Activated naive CD4-positive, alpha-beta T cell treated with anti-CD3 and anti-CD28 coated beads, Interleukin-2, amount 50 U/mL, for 24 hours (primary cell): ENCODE measurements around the gene SLC1A7.

ENCODE experiments used
- H3K27ac Mint-ChIP-seq: one replicate; pipeline ENCODE4 v1.8.0; 2021; ENCODE audit warnings: mild to moderate bottlenecking, mixed read lengths
- H3K27me3 Mint-ChIP-seq: one replicate; pipeline ENCODE4 v1.8.0; 2021; ENCODE audit warnings: mixed read lengths
- H3K36me3 Mint-ChIP-seq: one replicate; pipeline ENCODE4 v1.8.0; 2021; ENCODE audit warnings: mixed read lengths
- H3K4me1 Mint-ChIP-seq: one replicate; pipeline ENCODE4 v1.8.0; 2021; ENCODE audit warnings: mixed read lengths
- H3K4me3 Mint-ChIP-seq: one replicate; pipeline ENCODE4 v1.8.0; 2021; ENCODE audit warnings: mild to moderate bottlenecking, mixed read lengths
- H3K9me3 Mint-ChIP-seq: one replicate; pipeline ENCODE4 v1.8.0; 2021; ENCODE audit warnings: mixed read lengths

Gene SLC1A7

DNA sequence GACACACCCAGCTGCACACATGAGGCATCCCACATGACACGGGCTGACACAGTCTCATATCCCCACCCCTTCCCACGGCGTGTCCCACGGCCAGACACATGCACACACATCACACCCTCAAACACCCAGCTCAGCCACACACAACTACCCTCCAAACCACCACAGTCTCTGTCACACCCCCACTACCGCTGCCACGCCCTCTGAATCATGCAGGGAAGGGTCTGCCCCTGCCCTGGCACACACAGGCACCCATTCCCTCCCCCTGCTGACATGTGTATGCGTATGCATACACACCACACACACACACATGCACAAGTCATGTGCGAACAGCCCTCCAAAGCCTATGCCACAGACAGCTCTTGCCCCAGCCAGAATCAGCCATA, 57.9 kb downstream of the SLC1A7 start:
- Mint-ChIP-seq H3K27ac (no peak overlapping the region), H3K36me3 (no peaks in the 10 kb centered on the region), H3K27me3 (no peaks in the 10 kb centered on the region), H3K4me1 (no peaks in the 10 kb centered on the region), H3K4me3 (no peak overlapping the region), H3K9me3 (no peaks in the 10 kb centered on the region)

DNA sequence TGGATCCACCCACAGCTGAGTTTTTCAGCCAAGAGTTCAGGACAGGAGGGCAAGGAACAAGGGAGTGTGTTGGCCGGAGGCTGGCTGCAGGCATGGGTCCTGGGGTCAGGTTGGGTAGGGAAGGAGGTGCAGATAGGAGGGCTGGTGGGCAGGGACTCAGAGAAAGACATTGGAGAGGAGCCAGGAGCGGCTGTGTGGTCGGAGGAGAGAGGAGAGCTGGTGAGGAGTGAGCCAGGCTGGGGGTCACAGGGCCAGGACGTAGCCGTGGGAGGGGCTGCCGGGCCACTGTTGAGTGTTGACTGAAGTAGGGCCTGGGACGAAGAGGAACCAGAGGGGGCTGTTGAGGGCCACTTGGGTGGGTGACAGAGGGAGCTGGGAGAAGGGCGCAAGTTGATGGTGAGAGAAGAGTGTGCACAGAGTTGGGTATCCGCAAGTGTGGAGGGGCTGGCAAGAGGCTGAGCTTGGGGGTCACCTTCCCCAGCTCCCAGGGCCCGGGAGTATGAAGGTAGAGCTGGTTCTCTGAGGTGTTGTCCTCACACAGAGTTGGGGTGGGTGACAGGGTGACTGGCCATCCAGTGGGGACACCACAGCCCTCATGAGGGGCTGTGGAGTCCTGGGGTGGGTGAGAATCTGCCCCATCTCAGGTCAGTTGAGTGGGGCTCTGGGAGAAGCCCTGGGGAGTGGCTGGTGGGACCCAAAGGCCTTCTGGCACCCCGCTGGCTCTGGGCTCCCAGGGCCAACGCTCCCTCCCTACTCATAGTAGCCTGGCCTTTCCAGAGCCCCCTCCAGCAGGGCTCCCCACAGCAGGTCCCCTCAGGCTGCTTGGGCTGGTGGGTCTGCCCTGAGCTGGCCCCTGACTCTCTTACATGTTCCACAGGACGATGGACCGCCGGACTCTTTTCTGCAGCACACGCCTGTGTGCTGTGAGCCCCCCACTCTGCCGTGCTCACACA, 58.5 kb downstream of the SLC1A7 start:
- Mint-ChIP-seq H3K9me3 (no peaks in the 10 kb centered on the region), H3K27me3 (no peaks in the 10 kb centered on the region), H3K27ac (no peak overlapping the region), H3K4me1 (no peaks in the 10 kb centered on the region), H3K4me3 (no peak overlapping the region), H3K36me3 (no peaks in the 10 kb centered on the region)

DNA sequence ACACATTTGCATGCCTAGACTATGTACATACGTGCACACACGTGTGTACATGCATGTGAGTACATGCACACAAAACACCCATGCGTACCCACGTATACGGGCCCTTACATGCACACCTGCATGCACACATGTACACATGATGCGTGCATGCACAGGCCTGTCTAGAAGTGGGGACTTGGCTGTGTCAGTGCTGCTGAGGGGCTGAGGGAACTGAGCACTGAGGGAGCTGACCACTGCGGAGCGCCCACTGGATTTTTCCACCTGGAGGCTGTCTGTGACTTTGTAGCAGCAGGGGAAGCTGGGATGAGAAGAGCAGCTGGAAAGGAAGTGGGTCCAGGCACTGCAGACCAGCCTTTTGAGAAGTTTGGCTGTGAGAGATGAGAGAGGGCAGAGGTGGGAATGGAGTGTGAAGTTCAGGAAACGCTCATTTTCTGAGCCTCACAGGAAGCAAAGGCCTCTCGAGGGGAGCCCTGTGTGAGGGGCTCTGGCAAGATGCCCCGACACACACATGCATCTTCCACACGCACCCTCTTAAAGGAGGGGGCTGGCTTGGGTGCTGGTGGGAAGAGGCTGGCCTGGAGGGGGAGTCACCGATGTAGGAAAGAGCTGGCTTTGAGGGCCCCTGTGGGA, 59.5 kb downstream of the SLC1A7 start:
- Mint-ChIP-seq H3K4me3 (no peak overlapping the region), H3K36me3 (no peaks in the 10 kb centered on the region), H3K9me3 (no peaks in the 10 kb centered on the region), H3K27me3 (no peaks in the 10 kb centered on the region), H3K4me1 (no peaks in the 10 kb centered on the region), H3K27ac (no peak overlapping the region)

DNA sequence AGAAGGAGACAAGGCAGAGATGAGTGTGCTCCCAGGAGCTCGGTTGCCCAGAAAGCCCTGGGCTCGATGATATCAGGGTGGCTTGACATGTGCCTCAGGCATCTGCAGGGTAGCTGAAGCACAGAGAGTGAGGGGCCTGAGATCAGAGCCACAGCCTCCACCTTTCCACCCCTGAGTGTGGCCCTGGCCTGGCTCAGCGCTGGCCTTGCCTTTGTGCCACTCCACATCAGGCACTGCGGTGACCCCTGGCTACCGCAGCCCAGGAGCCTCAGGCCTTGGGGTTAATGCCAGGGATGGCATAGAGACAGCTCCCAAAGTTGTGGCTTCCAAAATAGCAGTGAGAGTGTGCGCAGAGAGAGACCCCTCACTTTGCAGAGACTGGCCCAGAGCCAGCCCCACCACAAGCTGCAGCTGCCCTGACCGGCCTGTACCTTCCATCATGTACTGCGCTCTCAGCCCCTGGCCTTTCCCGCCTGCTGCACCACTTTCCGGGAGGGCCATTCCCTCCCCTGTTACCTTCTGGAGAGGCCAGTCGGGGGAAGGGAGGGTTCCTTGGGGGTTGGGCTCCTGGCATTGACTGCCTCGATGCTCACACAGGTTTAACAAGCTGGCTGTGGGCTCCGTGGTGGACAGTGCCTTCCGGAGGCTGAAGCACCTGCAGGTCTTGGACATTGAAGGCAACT, 60.9 kb downstream of the SLC1A7 start:
- no peak overlapping the region for H3K27ac Mint-ChIP-seq
- no peaks in the 10 kb centered on the region for H3K36me3 Mint-ChIP-seq
- no peaks in the 10 kb centered on the region for H3K4me1 Mint-ChIP-seq

DNA sequence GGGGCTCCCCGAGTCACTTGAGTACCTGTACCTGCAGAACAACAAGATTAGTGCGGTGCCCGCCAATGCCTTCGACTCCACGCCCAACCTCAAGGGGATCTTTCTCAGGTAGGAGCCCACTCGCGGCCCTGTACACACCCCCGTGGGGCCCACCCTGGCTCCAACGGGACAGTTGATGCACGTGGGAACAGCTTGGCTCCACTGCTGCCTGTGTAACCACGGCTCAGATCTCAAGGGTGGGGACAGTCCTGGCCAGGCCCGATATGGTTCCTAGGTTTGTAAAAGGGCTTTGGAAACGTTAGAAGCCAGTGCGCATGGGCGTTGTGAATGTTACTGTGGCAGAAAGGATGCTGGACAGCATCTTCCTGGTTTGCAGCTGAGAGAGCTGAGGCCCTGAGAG, 61.7 kb downstream of the SLC1A7 start:
- H3K27ac Mint-ChIP-seq, result no peak overlapping the region
- no peak overlapping the region for H3K4me3 Mint-ChIP-seq
- H3K36me3 Mint-ChIP-seq, result no peaks in the 10 kb centered on the region
- H3K27me3 Mint-ChIP-seq, result no peaks in the 10 kb centered on the region
- H3K4me1 Mint-ChIP-seq, result no peaks in the 10 kb centered on the region
- H3K9me3 Mint-ChIP-seq, result no peaks in the 10 kb centered on the region

More for the DNA sequence above, 60.9 kb downstream of the SLC1A7 start:
- H3K4me3 Mint-ChIP-seq, result no peak overlapping the region
- H3K27me3 Mint-ChIP-seq, result no peaks in the 10 kb centered on the region
- H3K9me3 Mint-ChIP-seq, result no peaks in the 10 kb centered on the region

DNA sequence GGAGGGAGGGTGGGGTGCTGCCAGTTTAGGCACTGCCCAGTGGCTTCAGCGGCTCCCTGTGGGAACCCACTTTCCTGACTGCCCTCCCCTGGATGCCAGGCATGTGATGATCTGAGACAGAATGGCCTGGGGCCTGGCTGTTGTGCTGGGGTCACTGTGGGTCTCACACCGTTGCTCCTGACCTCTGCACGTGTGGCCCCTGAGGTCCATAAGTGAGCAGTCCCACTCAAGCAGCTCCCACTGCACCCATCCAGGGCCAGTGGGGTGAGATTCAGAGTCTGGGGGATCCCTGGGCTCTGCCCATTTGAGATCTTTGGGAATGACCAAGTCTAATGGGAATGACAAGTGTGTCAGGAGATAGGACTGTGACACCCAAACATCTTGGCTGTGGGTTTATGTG, 62.4 kb downstream of the SLC1A7 start:
- no peaks in the 10 kb centered on the region for H3K4me1 Mint-ChIP-seq
- H3K27me3 Mint-ChIP-seq, result no peaks in the 10 kb centered on the region
- no peaks in the 10 kb centered on the region for H3K9me3 Mint-ChIP-seq
- H3K4me3 Mint-ChIP-seq, result no peak overlapping the region
- H3K36me3 Mint-ChIP-seq, result no peaks in the 10 kb centered on the region
- no peak overlapping the region for H3K27ac Mint-ChIP-seq

DNA sequence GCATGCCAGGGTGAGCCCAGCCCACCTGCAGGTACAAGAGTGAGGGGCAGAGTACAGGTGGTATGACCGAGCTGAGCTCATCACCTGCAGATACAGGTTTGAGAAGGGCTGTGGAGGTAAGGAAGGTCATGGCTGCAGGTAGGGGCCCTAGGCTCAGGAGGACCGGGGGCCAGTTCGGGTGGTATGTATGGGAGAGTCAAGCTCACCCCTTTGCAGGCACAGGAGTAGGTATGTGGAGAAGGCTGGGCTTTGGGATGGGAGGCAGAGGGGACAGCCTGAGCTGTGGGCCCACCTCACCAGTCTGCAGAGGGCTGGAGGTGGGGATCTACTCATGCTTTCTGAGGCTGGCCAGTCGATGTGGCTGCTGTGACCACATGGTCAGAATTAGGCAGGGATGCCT, 63.2 kb downstream of the SLC1A7 start:
- no peaks in the 10 kb centered on the region for H3K36me3 Mint-ChIP-seq
- no peak overlapping the region for H3K27ac Mint-ChIP-seq
- H3K9me3 Mint-ChIP-seq, result no peaks in the 10 kb centered on the region

DNA sequence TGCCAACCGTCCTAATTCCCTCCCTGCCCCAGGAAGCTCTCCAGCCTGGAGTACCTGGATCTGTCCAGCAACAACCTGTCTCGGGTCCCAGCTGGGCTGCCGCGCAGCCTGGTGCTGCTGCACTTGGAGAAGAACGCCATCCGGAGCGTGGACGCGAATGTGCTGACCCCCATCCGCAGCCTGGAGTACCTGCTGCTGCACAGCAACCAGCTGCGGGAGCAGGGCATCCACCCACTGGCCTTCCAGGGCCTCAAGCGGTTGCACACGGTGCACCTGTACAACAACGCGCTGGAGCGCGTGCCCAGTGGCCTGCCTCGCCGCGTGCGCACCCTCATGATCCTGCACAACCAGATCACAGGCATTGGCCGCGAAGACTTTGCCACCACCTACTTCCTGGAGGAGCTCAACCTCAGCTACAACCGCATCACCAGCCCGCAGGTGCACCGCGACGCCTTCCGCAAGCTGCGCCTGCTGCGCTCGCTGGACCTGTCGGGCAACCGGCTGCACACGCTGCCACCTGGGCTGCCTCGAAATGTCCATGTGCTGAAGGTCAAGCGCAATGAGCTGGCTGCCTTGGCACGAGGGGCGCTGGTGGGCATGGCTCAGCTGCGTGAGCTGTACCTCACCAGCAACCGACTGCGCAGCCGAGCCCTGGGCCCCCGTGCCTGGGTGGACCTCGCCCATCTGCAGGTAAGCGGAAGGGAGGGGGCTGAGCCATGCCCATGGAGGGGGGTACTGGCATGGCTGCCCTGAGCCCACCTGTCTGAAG, 63.9 kb downstream of the SLC1A7 start:
- H3K4me3 Mint-ChIP-seq, result no peak overlapping the region
- no peak overlapping the region for H3K27ac Mint-ChIP-seq
- H3K36me3 Mint-ChIP-seq, result no peaks in the 10 kb centered on the region
- H3K9me3 Mint-ChIP-seq, result no peaks in the 10 kb centered on the region
- H3K27me3 Mint-ChIP-seq, result no peaks in the 10 kb centered on the region
- no peaks in the 10 kb centered on the region for H3K4me1 Mint-ChIP-seq

More for the DNA sequence above, 63.2 kb downstream of the SLC1A7 start:
- no peaks in the 10 kb centered on the region for H3K27me3 Mint-ChIP-seq
- H3K4me1 Mint-ChIP-seq, result no peaks in the 10 kb centered on the region
- H3K4me3 Mint-ChIP-seq, result no peak overlapping the region

DNA sequence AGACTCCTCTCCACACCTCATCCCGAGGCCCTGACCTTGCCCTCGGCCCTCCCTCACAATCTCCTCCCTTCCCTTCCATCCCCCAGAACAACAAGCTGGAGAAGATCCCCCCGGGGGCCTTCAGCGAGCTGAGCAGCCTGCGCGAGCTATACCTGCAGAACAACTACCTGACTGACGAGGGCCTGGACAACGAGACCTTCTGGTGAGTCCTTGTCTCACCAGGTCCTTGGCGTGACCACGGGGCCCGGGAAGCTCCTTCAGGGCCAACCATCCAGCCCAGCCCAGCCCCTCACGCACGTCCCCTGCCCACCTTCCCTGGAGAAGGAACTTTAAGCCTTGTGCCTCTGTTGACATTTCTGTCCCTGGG, 64.9 kb downstream of the SLC1A7 start:
- Mint-ChIP-seq H3K27ac (no peak overlapping the region), H3K36me3 (no peaks in the 10 kb centered on the region), H3K4me3 (no peak overlapping the region), H3K4me1 (no peaks in the 10 kb centered on the region), H3K9me3 (no peaks in the 10 kb centered on the region), H3K27me3 (no peaks in the 10 kb centered on the region)

DNA sequence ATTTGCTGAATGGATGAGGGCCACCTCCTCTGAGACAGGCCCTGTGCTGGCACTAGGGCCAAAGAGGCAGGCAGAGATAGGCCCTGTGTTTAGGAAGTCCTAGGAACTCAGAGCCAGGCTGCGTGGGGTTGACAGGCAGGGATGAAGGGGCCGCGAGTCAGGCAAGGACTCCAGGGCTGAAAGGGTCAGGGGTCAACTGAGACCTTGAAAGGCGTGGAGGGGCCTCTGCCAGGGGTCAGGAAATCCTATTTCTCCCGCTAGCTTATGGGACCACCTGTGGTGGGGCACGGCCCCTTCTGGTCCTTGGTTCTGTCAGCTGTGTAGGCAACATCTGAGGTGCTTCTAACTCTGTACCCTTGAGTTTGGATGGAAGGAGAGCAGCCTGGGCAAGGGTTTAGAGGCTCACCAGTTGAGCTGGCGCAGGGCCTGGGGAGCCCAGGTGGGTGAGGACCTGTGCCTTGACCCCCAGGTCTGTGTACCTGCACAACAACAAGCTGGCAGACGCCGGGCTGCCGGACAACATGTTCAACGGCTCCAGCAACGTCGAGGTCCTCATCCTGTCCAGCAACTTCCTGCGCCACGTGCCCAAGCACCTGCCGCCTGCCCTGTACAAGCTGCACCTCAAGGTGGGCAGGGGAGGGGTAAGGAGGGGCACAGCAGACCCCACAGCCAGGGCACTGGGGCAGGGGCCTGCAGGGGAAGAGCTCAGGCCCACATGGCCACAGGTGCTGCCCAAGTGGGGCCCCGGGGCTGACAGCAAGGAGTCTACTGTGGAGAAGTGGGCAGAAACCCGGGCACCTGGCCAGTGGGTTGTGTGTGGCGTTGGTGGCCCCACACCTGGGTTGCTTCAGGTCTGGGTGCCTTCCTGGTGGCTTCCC, 65.5 kb downstream of the SLC1A7 start:
- Mint-ChIP-seq H3K4me3 (no peak overlapping the region), H3K27me3 (no peaks in the 10 kb centered on the region), H3K27ac (no peak overlapping the region), H3K36me3 (no peaks in the 10 kb centered on the region), H3K9me3 (no peaks in the 10 kb centered on the region), H3K4me1 (no peaks in the 10 kb centered on the region)

DNA sequence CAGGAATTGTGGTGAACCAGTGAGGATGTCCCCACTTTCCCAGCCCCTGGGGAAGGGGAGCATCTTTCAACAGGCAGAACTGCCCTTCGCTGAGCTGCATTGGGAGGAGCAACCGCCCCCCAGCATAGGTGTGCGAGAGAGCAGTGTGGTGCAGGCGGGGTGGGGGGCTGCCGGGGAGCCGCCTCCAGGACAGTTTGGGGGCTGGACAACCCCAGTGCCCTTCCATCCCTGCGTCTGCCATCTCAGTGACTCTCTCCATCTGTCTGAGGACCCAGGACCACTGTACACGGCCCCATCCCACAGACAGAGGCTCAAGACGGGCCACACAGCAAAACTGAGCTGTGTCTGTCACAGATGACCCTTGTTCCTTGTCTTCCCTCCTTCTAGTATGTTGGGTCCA, 66.3 kb downstream of the SLC1A7 start:
- no peaks in the 10 kb centered on the region for H3K27me3 Mint-ChIP-seq
- H3K27ac Mint-ChIP-seq, result no peak overlapping the region
- no peaks in the 10 kb centered on the region for H3K4me1 Mint-ChIP-seq
- no peaks in the 10 kb centered on the region for H3K36me3 Mint-ChIP-seq
- H3K4me3 Mint-ChIP-seq, result no peak overlapping the region
- no peaks in the 10 kb centered on the region for H3K9me3 Mint-ChIP-seq

DNA sequence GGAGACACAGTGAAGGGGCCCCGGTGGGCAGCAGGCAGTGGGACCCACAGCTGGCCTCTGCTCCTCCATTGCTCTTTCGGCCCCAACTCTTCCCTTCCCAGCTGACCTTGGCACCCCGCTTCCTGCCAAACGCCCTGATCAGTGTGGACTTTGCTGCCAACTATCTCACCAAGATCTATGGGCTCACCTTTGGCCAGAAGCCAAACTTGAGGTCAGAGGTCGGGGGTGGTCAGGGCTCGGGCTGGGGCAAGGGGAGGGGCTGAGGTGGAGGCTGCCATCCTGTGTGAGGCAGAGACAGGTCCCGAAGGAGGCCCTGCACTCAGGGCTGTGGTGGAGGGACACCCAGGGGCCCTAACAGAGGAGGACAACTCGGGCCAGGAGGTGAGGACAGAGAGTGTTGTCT, 66.7 kb downstream of the SLC1A7 start:
- no peaks in the 10 kb centered on the region for H3K36me3 Mint-ChIP-seq
- no peak overlapping the region for H3K4me3 Mint-ChIP-seq
- no peaks in the 10 kb centered on the region for H3K9me3 Mint-ChIP-seq
- H3K4me1 Mint-ChIP-seq, result no peaks in the 10 kb centered on the region
- H3K27me3 Mint-ChIP-seq, result no peaks in the 10 kb centered on the region
- H3K27ac Mint-ChIP-seq, result no peak overlapping the region

DNA sequence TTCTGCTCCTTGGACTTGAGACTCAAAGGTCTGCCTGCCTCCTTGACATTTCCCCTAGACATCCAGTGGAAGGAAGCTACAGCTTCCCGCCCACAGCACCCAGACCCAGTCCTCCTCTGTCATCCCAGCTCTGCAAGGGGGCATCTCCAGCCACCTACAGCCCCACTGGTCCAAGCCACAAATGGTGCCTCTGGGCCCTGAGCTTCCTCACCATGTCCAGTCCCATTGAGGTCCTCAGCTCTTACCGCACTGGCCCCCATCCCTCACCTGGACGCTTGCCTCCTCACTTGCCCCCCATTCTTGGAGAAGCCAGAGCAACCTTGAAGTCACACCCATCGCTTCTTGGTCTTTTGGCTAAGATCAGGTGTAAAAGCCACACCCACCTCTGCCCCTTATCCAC, 67.2 kb downstream of the SLC1A7 start:
- Mint-ChIP-seq H3K27me3 (no peaks in the 10 kb centered on the region), H3K4me3 (no peak overlapping the region), H3K36me3 (no peaks in the 10 kb centered on the region), H3K9me3 (no peaks in the 10 kb centered on the region), H3K4me1 (no peaks in the 10 kb centered on the region), H3K27ac (peak overlapping the region; percentile 10)

DNA sequence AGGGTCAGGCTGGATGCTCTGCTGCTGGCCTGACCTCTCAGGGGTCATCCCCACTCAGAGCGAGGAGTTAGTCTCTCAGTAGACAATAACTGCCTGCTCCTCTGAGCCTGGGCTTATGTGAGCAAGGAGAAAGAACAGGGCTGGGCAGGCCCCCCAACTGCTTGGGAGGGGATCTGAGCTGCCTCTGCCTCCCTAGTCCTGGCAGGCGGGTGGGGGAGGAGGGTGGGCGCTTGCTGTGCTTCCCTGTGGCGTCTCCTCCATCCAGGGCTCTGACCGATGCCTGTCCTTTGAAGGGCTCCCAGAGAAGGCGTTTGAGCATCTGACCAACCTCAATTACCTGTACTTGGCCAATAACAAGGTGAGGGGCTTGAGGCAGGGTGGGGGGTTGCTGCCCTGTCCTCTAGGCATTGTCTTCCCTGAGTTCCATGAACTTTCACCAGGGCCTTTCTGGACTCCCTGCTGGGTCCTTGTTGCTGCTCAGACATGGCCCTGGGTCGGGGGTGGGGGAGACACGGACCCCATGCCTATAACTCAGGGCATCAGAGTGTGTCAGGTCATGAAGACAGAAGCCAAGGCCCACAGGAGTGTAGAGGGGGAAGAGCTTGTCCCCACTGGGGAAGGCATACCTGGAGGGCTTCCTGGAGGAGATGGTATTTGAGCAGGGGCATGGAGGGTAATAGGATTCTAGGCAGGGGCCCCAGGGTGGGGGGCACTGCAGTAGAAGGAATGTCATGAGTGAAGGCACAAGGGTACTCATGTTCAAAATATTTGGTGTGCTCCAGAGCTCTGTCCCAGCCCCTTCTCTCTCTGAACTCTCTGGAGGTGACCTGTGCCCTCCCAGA, 67.9 kb downstream of the SLC1A7 start:
- H3K4me3 Mint-ChIP-seq, result no peak overlapping the region

More for the DNA sequence above, 67.9 kb downstream of the SLC1A7 start:
- Mint-ChIP-seq H3K27me3 (no peaks in the 10 kb centered on the region), H3K27ac (no peak overlapping the region), H3K9me3 (no peaks in the 10 kb centered on the region), H3K36me3 (no peaks in the 10 kb centered on the region), H3K4me1 (no peaks in the 10 kb centered on the region)
